Endothelial cell of umbilical vein (primary cell): ENCODE data around the gene KCNMA1.

Experiments
- CTCF ChIP-seq, 2 donors: IDR thresholded peaks; 1 replicate in 1 of 2; 2 replicates in 1 of 2; pipeline ENCODE4 v1.5.1; 2011; ENCODE audit warnings: low read length in 2 of 2, mild to moderate bottlenecking in 2 of 2, moderate library complexity in 2 of 2, control low read depth in 1 of 2, inconsistent platforms in 1 of 2, low read depth in 1 of 2; ENCODE audit not compliant: insufficient read depth in 1 of 2; ENCODE audit errors: extremely low read depth in 1 of 2
- EZH2 ChIP-seq: IDR thresholded peaks from 2 replicates; pipeline ENCODE4 v1.6.1; 2012; ENCODE audit warnings: borderline replicate concordance, low read depth, mild to moderate bottlenecking, moderate library complexity, low read length, inconsistent platforms; ENCODE audit not compliant: severe bottlenecking
- POLR2A ChIP-seq: IDR thresholded peaks from 2 replicates; pipeline ENCODE4 v1.6.1; 2012; ENCODE audit warnings: low read depth, mild to moderate bottlenecking, control low read depth, low read length
- POLR2AphosphoS5 ChIP-seq: IDR thresholded peaks from 2 replicates; pipeline ENCODE4 v1.6.1; 2012; ENCODE audit warnings: low read depth, mild to moderate bottlenecking, control low read depth, low read length, moderate library complexity; ENCODE audit not compliant: insufficient read depth

GRCh38 chr10:77584938-77585337 lies 52.7 kb downstream of the KCNMA1 start:
- TF ChIP-seq CTCF (IDR thresholded peaks at IDR 0.05; ENCODE audit: extremely low read depth in 1 of 2, insufficient read depth in 1 of 2, low read depth in 1 of 2, low read length in 2 of 2) (no peak), POLR2A (no peak), POLR2AphosphoS5 (no peak), EZH2 (no peak)
